T-helper 2 cell treated with Interferon-gamma antibody and Interleukin-4, amounts not matched to agents 5 μg/mL and 100 μg/mL, for 36 hours (primary cell): ENCODE measurements around the gene SLC14A1.

Experiments
- DNase-seq: peaks from one replicate; pipeline ENCODE4 v3.0.0; 2021; ENCODE audit warnings: low spot score
- H3K27ac Mint-ChIP-seq: one replicate; pipeline ENCODE4 v1.8.0; 2021; ENCODE audit warnings: mild to moderate bottlenecking, mixed read lengths
- H3K27me3 Mint-ChIP-seq: one replicate; pipeline ENCODE4 v1.8.0; 2021; ENCODE audit warnings: low read depth, mixed read lengths
- H3K36me3 Mint-ChIP-seq: one replicate; pipeline ENCODE4 v1.8.0; 2021; ENCODE audit warnings: low read depth, mixed read lengths
- H3K4me1 Mint-ChIP-seq: one replicate; pipeline ENCODE4 v1.8.0; 2021; ENCODE audit warnings: low read depth, mixed read lengths
- H3K4me3 Mint-ChIP-seq: one replicate; pipeline ENCODE4 v1.8.0; 2022; ENCODE audit warnings: mild to moderate bottlenecking, moderate library complexity, mixed read lengths
- H3K9me3 Mint-ChIP-seq: one replicate; pipeline ENCODE4 v1.8.0; 2021; ENCODE audit warnings: mixed read lengths

SLC14A1 gene

DNA sequence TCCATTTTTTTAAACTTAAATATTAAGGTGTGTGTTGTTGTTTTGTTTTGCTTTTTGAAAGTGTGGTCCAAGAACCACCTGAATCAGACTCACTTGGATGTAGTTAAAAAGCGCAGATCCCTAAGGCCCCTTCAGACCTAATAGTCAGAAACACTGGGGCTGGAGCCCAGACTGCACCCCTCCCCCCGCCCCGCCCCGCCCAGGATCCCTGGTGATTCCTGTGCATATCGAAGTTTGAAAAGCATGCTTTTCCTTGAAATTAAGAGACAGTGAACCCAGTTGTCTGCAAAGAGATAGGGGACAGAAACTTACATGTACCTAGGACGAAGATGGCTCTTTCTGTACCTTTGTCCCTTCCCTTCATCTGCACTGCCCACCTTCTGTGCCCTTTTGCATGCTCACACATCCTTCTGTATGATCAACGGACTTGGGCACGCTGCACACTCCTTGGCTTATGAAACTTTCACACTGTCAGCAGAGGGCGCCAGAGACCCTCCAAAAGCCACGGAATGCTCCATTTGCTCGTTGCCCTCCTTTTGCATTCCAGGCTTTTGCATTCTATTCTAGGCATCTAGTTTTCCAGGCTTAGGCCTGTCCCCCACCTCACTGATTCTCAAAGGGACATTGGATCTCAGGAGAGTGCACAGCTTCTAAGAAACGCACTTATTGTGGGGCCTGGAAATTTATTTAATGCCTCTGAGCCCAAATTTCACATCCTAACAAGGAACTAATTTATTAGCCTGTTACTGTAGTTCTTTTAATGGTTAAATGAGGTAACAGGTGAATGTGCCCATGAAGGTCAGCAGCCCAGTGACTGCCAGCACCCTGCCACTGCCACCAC is 32.8 kb upstream of the SLC14A1 start:
- peaks cover 29% of the 10 kb centered on the region for H3K27me3 Mint-ChIP-seq

DNA sequence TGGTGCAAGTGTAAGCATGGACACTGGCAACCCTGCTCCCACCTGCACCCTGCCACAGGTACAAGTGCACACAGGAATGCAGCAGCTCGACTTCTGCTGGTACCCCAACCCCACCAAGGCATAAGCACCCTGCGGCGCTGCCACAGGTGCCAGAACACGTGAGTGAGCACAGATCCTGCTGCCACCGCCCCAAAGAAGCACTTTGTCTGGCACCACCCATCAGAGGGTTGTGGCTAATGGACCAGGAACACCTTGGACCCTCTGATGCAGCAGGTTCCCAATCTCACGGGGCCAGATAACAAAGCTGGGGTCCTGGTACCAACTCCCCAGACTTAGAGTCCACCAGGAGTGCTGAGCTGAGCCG is 32.2 kb upstream of the SLC14A1 start:
- no peak for DNase-seq
- Mint-ChIP-seq H3K4me1 (peaks cover 36% of the 10 kb centered on the region), H3K27me3 (peaks cover 33% of the 10 kb centered on the region), H3K27ac (no peak overlapping the region), H3K9me3 (peaks cover 29% of the 10 kb centered on the region), H3K4me3 (no peak overlapping the region), H3K36me3 (peaks cover 8% of the 10 kb centered on the region)

More for the DNA sequence above, 32.8 kb upstream of the SLC14A1 start:
- H3K4me3 Mint-ChIP-seq: no peak overlapping the region
- H3K4me1 Mint-ChIP-seq: peaks cover 42% of the 10 kb centered on the region
- DNase-seq: peak; percentile 57
- H3K9me3 Mint-ChIP-seq: peaks cover 25% of the 10 kb centered on the region
- peaks cover 8% of the 10 kb centered on the region for H3K36me3 Mint-ChIP-seq
- no peak overlapping the region for H3K27ac Mint-ChIP-seq

DNA sequence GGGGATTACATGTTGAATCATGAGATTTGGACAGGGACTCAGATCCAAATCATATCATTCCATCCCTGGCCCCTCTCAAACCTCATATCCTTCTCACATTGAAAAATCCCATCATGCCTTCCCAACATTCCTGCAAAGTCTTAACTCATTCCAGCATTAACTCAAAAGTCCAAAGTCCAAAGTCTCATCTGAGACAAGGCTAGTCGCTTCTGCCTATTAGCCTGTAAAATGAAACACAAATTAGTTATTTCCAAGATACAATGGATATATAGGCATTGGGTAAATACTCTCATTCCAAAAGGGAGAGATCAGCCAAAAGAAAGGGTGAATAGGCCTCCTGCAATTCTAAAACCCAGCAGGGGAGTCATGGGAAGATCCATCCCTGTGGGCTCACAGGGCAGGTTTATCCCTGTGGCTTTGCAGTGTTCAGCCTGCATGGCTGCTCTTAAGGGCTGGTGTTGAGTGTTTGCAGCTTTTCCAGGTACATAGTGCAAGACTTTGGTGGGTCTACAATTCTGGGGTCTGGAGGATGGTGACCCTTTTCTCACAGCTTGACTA is 21.2 kb upstream of the SLC14A1 start:
- DNase-seq: no peak
- Mint-ChIP-seq H3K9me3 (peaks cover 50% of the 10 kb centered on the region), H3K27me3 (no peaks in the 10 kb centered on the region), H3K4me3 (no peak overlapping the region), H3K4me1 (no peaks in the 10 kb centered on the region), H3K36me3 (no peaks in the 10 kb centered on the region), H3K27ac (no peak overlapping the region)

DNA sequence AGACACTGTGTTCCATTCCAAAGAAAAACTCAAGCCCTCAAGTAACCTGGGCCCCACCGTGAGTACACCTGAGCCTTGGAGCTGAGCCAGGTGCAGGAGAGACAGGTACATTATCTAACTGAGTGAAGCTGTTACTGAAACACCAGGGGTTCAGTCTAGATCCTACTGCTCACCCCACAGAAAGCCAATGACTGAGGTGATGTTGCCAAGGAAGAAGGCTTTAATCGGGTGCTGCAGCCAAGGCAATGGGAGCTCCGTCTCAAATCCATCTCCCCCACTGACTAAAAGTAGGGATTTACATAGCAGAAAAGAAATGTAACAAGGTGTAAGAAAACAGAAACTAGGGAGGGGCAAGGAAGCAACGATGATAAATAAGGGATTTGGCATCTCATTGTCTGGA is 15.2 kb upstream of the SLC14A1 start:
- H3K9me3 Mint-ChIP-seq: peaks cover 45% of the 10 kb centered on the region
- H3K36me3 Mint-ChIP-seq: no peaks in the 10 kb centered on the region
- H3K27ac Mint-ChIP-seq: no peak overlapping the region
- H3K27me3 Mint-ChIP-seq: no peaks in the 10 kb centered on the region
- H3K4me3 Mint-ChIP-seq: no peak overlapping the region
- DNase-seq: no peak
- no peaks in the 10 kb centered on the region for H3K4me1 Mint-ChIP-seq

DNA sequence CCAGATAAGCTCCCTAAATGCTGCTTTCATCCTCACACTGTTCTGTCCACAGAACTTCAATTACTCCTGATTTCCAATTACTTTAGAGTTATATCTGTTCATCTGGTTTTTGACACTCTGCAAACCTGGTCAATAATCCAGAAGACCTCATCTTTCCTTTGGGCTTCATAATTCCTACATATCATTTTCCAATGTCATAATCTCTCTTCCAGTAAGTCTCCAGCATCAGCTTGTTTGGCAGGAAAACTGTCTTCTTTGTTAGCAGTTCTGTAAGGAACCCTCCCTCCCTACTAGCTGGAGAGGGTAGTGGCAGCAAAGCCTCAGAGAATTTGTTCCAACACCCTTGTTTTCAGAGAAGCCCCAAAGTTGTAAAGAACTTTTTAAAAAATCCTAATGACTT is 11.9 kb upstream of the SLC14A1 start:
- Mint-ChIP-seq H3K4me1 (no peaks in the 10 kb centered on the region), H3K27me3 (no peaks in the 10 kb centered on the region), H3K9me3 (peaks cover 24% of the 10 kb centered on the region), H3K36me3 (no peaks in the 10 kb centered on the region), H3K4me3 (no peak overlapping the region), H3K27ac (no peak overlapping the region)
- no peak for DNase-seq

DNA sequence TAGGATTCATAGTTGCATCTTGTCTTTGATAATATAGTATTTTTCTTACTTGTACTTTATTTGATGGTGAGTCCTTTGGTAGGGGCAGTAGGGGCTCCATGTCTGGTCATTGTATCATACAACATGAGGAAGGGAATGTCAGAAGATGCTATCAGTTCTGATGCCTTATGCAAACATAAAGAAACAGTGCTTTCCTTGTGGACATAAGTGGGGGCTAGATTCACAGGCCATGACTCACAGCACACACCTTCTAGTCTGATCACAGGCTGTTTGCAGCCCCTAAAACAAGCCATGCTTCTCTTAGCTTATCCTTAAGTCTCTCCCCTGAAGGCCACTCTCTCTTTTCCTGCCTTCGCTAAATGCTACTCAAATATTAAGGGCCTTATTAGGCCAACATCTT is 10.7 kb upstream of the SLC14A1 start:
- Mint-ChIP-seq H3K27me3 (no peaks in the 10 kb centered on the region), H3K4me3 (no peak overlapping the region), H3K9me3 (peaks cover 18% of the 10 kb centered on the region), H3K36me3 (no peaks in the 10 kb centered on the region), H3K27ac (no peak overlapping the region), H3K4me1 (no peaks in the 10 kb centered on the region)
- DNase-seq: no peak

DNA sequence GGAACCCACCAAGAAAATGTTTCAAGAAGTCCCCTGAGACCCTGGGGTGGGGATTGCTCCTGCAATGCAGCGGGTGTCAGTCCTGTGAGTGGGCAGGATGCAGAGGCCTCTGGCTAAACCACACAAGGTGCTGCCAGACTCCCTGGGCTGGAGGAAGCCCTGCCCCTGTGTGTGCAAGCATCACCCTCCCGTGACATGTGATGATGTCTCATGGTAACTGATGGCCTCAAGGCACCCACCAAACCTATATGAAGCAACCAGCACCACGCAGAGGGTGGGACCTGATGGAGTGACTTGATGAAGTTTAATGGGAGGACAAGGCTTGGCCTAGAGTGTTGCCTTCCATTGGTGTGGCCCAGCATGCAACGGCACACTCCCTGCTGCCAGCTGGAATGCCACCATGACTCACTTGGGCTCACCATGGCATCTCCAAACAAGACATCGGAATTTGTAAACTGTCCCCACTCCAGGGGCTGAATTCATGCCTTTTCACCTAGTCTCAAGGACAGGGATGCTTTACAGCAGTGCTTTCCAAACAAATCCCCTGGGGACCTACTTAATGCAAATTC is 8.7 kb upstream of the SLC14A1 start:
- Mint-ChIP-seq H3K27me3 (no peaks in the 10 kb centered on the region), H3K9me3 (peaks cover 5% of the 10 kb centered on the region), H3K4me3 (no peak overlapping the region), H3K36me3 (no peaks in the 10 kb centered on the region), H3K27ac (no peak overlapping the region), H3K4me1 (no peaks in the 10 kb centered on the region)
- DNase-seq: no peak

DNA sequence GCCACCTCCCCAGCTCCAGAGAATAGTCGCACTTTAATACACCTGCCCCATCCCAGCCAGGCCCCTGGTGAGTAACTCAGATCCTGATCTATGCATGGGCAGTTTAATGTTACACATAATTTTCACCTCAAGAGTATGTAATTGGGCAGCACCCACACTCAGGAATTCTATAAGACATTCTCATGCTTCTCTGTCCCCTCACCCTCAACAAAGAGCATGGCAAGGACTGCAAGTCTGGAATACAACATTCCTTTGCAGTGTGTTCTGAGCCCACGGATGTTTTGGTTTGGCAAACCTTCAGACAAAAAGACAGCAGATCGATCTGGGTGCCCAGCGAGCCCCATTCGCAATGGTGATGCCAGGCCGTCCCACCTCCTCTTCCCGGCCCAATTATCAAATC is 4.9 kb upstream of the SLC14A1 start:
- no peaks in the 10 kb centered on the region for H3K9me3 Mint-ChIP-seq
- no peaks in the 10 kb centered on the region for H3K4me1 Mint-ChIP-seq
- peaks cover 7% of the 10 kb centered on the region for H3K27me3 Mint-ChIP-seq
- no peak overlapping the region for H3K4me3 Mint-ChIP-seq
- H3K27ac Mint-ChIP-seq: no peak overlapping the region
- no peaks in the 10 kb centered on the region for H3K36me3 Mint-ChIP-seq
- DNase-seq: no peak

DNA sequence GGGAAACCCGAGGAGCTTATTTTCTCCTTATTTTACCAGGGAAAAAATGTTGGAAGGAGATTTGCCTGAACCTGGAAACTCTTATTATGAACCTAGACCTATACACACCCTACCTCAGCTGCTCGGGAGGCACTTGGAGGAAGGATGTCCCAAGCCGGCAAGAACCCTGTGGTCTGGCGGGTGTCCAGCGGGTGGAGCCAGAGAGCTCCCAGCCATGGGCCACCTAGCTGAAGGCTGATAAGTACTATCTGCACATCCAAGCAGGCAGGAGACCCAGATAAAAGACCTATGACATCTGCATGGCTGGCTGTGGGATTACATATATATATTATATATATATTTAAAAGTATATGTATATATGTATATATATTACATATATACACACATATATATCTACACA is 1.1 kb upstream of the SLC14A1 start:
- DNase-seq: peak; percentile 59
- Mint-ChIP-seq H3K27me3 (peaks cover 10% of the 10 kb centered on the region), H3K4me1 (no peaks in the 10 kb centered on the region), H3K4me3 (no peak overlapping the region), H3K36me3 (no peaks in the 10 kb centered on the region), H3K27ac (no peak overlapping the region), H3K9me3 (no peaks in the 10 kb centered on the region)

DNA sequence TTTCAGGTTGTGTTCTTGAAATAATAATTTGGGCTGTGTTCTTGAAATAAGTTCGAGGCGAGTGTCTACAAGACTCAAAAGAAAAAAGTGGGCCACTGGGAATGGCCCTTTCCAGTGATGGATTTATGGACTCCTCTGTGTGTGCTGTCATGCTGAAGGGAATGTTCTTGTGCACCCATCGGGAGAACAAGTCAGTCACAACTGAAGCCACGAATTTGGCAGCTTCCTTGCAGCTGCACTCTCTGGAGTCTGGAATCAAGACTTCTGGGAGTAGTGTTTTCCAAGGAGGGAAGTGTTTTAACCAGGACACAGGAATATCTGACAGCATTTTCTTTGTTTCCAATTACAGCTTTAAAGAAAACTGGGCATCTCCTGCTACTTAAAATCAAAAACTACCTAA is 620 bp downstream of the SLC14A1 start:
- Mint-ChIP-seq H3K4me3 (no peak overlapping the region), H3K9me3 (no peaks in the 10 kb centered on the region), H3K27ac (no peak overlapping the region), H3K36me3 (no peaks in the 10 kb centered on the region), H3K4me1 (no peaks in the 10 kb centered on the region), H3K27me3 (peaks cover 12% of the 10 kb centered on the region)
- no peak for DNase-seq

DNA sequence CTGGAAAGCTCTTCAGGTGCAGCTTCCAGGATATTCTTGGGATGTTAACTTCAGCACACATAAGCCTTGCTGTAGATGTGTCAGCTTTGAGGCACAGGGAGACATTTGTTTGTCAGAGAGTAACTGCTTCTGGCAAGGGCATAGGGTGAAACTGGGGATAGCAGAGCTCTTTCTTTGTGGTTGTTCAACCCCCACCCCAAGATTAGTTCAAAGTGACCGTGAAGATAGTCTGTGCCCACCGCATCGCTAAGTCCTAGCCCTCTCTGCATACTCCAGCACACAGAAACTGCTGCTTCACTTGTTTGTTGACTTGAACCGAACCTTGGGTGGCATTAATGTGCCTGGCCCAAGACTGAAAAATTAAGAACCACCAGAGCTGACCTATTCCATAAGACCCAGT is 1.4 kb downstream of the SLC14A1 start:
- Mint-ChIP-seq H3K36me3 (no peaks in the 10 kb centered on the region), H3K4me3 (no peak overlapping the region), H3K27me3 (peaks cover 12% of the 10 kb centered on the region), H3K27ac (no peak overlapping the region), H3K9me3 (no peaks in the 10 kb centered on the region), H3K4me1 (no peaks in the 10 kb centered on the region)
- DNase-seq: no peak

DNA sequence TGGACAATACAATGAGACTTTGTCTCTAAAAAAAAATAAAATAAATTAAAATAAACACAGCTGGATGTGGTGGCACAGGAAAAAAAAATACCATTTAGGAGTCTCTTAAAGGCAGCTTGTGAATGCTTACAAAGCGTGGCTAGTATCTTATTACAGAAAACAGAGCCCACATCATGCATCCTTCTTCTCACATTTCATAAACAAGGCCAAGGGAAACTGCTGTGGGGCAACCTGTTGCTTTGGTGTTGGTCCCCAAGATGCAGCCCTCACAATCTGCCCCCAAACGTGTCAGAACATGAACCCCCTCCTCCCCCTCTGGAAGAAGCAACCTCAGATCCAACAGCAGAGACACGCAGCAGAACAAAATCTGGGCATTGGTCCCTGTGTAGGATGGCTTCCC is 2.6 kb downstream of the SLC14A1 start:
- no peak for DNase-seq
- no peak overlapping the region for H3K27ac Mint-ChIP-seq
- no peaks in the 10 kb centered on the region for H3K9me3 Mint-ChIP-seq
- no peak overlapping the region for H3K4me3 Mint-ChIP-seq
- H3K4me1 Mint-ChIP-seq: no peaks in the 10 kb centered on the region
- peaks cover 7% of the 10 kb centered on the region for H3K27me3 Mint-ChIP-seq
- H3K36me3 Mint-ChIP-seq: no peaks in the 10 kb centered on the region

DNA sequence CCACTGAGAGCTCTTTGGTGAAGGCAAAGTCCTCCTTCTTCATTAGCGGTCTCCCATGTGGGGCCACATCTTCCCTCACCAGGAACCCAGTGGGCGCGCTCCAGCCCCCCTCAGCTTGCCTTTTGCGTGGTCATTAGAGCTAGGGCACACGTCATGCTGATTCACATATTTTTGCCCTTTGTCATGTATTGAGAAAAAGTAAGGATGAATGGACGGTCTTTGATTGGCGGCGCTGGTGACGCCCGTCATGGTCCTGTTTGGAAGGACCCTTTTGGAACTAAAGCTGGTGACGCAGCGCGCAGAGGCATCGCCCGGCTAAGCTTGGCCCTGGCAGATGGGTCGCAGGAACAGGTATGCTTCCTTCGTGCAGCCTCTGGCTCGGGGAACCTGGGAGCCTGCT is 3.1 kb downstream of the SLC14A1 start:
- no peak for DNase-seq
- no peaks in the 10 kb centered on the region for H3K4me1 Mint-ChIP-seq
- no peaks in the 10 kb centered on the region for H3K36me3 Mint-ChIP-seq

DNA sequence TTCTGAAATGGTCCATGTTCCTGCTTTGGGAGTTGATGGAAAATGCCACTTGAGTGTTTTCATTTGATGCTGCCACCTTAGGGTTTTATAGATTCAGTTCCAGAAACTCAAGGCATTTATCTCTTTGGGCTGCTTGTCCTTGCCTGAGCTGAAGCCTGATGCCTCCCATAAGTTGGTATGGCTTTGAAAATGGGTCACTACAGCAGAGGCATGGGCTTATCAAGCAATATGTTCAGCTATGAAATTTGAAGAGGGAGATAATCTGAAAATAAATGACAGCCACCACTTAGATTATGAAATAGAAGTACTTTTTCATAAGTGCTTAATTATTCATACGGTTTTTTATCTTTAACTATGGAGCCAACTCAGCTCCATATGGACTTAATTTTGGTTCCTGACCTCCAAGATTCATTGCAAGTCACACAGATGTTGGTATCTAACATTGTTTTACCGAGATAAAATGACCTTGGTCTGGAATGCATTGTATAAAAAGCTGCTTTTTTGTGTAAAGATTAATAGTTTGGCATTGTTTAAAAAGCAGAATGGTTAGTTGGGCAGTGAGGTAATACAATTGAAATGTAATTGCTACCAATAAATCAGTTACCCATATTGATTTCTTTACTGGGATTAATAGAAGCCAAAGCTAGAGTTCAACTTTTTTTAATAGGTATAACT is 4.5 kb downstream of the SLC14A1 start:
- DNase-seq: no peak
- no peaks in the 10 kb centered on the region for H3K4me1 Mint-ChIP-seq
- peaks cover 5% of the 10 kb centered on the region for H3K27me3 Mint-ChIP-seq
- no peaks in the 10 kb centered on the region for H3K9me3 Mint-ChIP-seq
- H3K27ac Mint-ChIP-seq: no peak overlapping the region
- no peak overlapping the region for H3K4me3 Mint-ChIP-seq
- no peaks in the 10 kb centered on the region for H3K36me3 Mint-ChIP-seq

More for the DNA sequence above, 3.1 kb downstream of the SLC14A1 start:
- H3K27me3 Mint-ChIP-seq: peaks cover 5% of the 10 kb centered on the region
- H3K9me3 Mint-ChIP-seq: no peaks in the 10 kb centered on the region
- H3K27ac Mint-ChIP-seq: no peak overlapping the region
- no peak overlapping the region for H3K4me3 Mint-ChIP-seq
